ENCODE measurements around the gene MAL. TPM values are rescaled to one million over a fixed set of nuclear protein-coding genes. Genes with fewer than 3 reads are reported as not detected.

The MAL gene
- total and polyA plus RNA-seq, 2 of the 13 experiments (the other 11 are each of a cell fraction or from before 2014, with no cell fraction given), result not detected

DNA sequence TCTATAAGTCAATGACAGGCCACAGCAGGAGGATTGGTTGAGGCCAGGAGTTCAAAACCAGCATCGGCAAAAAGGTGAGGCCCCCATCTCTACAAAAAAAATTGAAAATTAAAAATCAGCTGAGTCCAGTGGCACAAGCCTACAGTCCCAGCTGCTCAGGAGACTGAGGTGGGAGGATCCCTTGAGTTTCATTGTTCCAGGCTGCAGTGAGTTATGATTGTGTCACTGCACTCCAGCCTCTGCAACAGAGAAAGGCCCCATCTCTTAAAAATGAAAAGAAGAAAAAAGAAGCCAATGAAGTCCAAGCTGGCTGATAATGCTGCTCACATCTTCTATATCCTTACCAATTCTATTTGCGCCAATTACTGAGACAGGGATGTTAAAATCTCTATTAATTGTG lies 57.0 kb downstream of the MAL start (continued):
- TF ChIP-seq, protein P1, sequence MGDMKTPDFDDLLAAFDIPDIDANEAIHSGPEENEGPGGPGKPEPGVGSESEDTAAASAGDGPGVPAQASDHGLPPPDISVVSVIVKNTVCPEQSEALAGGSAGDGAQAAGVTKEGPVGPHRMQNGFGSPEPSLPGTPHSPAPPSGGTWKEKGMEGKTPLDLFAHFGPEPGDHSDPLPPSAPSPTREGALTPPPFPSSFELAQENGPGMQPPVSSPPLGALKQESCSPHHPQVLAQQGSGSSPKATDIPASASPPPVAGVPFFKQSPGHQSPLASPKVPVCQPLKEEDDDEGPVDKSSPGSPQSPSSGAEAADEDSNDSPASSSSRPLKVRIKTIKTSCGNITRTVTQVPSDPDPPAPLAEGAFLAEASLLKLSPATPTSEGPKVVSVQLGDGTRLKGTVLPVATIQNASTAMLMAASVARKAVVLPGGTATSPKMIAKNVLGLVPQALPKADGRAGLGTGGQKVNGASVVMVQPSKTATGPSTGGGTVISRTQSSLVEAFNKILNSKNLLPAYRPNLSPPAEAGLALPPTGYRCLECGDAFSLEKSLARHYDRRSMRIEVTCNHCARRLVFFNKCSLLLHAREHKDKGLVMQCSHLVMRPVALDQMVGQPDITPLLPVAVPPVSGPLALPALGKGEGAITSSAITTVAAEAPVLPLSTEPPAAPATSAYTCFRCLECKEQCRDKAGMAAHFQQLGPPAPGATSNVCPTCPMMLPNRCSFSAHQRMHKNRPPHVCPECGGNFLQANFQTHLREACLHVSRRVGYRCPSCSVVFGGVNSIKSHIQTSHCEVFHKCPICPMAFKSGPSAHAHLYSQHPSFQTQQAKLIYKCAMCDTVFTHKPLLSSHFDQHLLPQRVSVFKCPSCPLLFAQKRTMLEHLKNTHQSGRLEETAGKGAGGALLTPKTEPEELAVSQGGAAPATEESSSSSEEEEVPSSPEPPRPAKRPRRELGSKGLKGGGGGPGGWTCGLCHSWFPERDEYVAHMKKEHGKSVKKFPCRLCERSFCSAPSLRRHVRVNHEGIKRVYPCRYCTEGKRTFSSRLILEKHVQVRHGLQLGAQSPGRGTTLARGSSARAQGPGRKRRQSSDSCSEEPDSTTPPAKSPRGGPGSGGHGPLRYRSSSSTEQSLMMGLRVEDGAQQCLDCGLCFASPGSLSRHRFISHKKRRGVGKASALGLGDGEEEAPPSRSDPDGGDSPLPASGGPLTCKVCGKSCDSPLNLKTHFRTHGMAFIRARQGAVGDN (CRISPR knock-in tag; IDR thresholded peaks at IDR 0.05), result no peak
- TF ChIP-seq GZF1 (CRISPR knock-in tag; IDR thresholded peaks at IDR 0.05) (no peak), ETV5 (CRISPR knock-in tag; IDR thresholded peaks at IDR 0.05; ENCODE audit: borderline replicate concordance) (no peak)

DNA sequence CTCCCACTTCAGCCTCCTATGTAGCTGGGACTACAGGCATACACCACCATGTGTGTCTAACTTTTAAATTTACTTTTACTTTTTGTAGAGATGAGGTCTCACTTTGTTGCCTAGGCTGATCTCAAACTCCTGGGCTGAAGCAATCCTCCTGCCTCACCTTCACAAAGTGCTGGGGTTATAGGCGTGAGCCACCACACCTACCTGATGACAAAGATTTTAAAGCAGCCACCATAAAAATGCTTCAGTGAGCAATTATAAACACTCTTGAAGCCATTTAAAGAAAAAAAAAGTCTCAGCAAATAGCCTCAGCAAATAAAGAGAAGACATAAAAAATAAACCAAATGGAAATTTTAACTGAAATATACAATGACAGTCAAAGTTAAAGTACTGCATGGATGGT lies 60.5 kb downstream of the MAL start:
- DNase-seq (ENCODE audit: low spot score), result no peak
- Histone ChIP-seq H3K27ac (ENCODE audit: extremely low read length, insufficient read depth, low read length) (no peak overlapping the region), H4K20me1 (ENCODE audit: insufficient read depth, low read length) (no peaks in the 10 kb centered on the region), H3K9me3 (ENCODE audit: low read length) (no peaks in the 10 kb centered on the region), H3K4me1 (ENCODE audit: insufficient read depth, low read length) (no peaks in the 10 kb centered on the region), H3K36me3 (replicated peaks in 1 of 2; ENCODE audit: control insufficient read depth in 1 of 2, insufficient read depth in 2 of 2, low read length in 2 of 2) (peaks cover 20 to 52% of the 10 kb centered on the region in 2 experiments), H3K4me2 (ENCODE audit: low read depth, low read length) (no peak overlapping the region), H2AFZ (ENCODE audit: low read length) (no peak overlapping the region), H3K79me2 (ENCODE audit: insufficient read depth, low read length) (no peaks in the 10 kb centered on the region), H3K9ac (ENCODE audit: insufficient read depth, low read depth, low read length) (no peak overlapping the region), H3K27me3 (ENCODE audit: control insufficient read depth in 1 of 2, insufficient read depth in 2 of 2, low read length in 2 of 2) (no peaks in the 10 kb centered on the region), H3K4me3 (replicated peaks in 1 of 3; ENCODE audit: insufficient read depth in 1 of 3, low read depth in 2 of 3, low read length in 3 of 3) (no peak overlapping the region)
- no TSS peak for BruUV-seq (replicated peaks)
- intact Hi-C loops (cut with micrococcal nuclease; ENCODE audit: unreplicated experiment), result no loop called here
- 100% methylated on average over 1 of the region's 1 CpG for WGBS (ENCODE audit: low lambda C conversion rate)
- ChIA-PET POLR2A (no interaction called here), CTCF (ENCODE audit: low intra/inter-chr PET ratio, low total read pairs) (no interaction called here)
- no peak for ATAC-seq
- in situ Hi-C loops (cut with HindIII; ENCODE audit: extremely low pct_ligation_motif_present, low pct_unique_long_range_greater_than_20kb), result no loop called here
- no peak for TF ChIP-seq REL (CRISPR knock-in tag; conservative IDR thresholded peaks at IDR 0.05)
- TF ChIP-seq, protein P2, sequence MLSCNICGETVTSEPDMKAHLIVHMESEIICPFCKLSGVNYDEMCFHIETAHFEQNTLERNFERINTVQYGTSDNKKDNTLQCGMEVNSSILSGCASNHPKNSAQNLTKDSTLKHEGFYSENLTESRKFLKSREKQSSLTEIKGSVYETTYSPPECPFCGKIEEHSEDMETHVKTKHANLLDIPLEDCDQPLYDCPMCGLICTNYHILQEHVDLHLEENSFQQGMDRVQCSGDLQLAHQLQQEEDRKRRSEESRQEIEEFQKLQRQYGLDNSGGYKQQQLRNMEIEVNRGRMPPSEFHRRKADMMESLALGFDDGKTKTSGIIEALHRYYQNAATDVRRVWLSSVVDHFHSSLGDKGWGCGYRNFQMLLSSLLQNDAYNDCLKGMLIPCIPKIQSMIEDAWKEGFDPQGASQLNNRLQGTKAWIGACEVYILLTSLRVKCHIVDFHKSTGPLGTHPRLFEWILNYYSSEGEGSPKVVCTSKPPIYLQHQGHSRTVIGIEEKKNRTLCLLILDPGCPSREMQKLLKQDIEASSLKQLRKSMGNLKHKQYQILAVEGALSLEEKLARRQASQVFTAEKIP (CRISPR knock-in tag; IDR thresholded peaks at IDR 0.05; ENCODE audit: borderline replicate concordance), result no peak
- TF ChIP-seq, protein P3, sequence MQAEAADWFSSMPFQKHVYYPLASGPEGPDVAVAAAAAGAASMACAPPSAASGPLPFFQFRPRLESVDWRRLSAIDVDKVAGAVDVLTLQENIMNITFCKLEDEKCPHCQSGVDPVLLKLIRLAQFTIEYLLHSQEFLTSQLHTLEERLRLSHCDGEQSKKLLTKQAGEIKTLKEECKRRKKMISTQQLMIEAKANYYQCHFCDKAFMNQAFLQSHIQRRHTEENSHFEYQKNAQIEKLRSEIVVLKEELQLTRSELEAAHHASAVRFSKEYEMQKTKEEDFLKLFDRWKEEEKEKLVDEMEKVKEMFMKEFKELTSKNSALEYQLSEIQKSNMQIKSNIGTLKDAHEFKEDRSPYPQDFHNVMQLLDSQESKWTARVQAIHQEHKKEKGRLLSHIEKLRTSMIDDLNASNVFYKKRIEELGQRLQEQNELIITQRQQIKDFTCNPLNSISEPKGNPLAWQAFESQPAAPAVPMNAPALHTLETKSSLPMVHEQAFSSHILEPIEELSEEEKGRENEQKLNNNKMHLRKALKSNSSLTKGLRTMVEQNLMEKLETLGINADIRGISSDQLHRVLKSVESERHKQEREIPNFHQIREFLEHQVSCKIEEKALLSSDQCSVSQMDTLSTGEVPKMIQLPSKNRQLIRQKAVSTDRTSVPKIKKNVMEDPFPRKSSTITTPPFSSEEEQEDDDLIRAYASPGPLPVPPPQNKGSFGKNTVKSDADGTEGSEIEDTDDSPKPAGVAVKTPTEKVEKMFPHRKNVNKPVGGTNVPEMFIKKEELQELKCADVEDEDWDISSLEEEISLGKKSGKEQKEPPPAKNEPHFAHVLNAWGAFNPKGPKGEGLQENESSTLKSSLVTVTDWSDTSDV (CRISPR knock-in tag; IDR thresholded peaks at IDR 0.05), result no peak
- no peak for TF ChIP-seq TCF12 (IDR thresholded peaks at IDR 0.05)
- no peak for TF ChIP-seq TCF12 (CRISPR knock-in tag; IDR thresholded peaks at IDR 0.05)
- TF ChIP-seq U2AF1 (optimal IDR thresholded peaks at IDR 0.05; ENCODE audit: low read depth, low read length), result no peak
- TF ChIP-seq NCOA1 (CRISPR knock-in tag; IDR thresholded peaks at IDR 0.05), result no peak
- no peak for TF ChIP-seq ZNF616 (CRISPR knock-in tag; IDR thresholded peaks at IDR 0.05; ENCODE audit: low read depth)
- FAIRE-seq, result no peak

All from HepG2 (cell line).